ENCODE data around the gene RCOR2. TPM values are rescaled to one million over a fixed set of nuclear protein-coding genes. Genes with fewer than 3 reads are reported as not detected.
A peak's percentile ranks its signal among the peaks of the same experiment; 100 is the strongest.

The RCOR2 gene
- total RNA-seq, 8 experiments from 2014 or later, result 5.3 to 134 (median 30.2) TPM

DNA sequence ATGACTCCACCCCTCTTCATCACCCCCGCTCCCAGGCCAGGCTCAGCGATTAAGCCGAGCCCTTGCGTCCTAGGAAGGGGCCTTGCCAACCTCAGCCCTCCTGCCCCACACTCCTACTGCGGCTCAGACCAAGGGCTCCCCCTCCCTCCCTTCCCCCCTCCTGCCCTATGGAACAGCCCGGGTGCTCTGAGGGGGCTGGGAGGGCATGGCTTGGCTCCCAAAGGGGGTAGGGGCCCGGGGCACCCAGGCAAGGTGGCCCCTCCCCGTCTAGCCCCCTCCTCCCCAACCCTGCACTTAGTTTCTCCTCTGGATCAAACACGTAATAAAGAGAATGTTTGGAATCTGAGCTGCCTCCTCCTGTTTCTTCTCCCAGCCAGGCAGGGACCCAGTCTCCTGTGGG is 6.3 kb downstream of the RCOR2 start:
- WGBS, 10 experiments, result 42 to 80% (median 71%) methylated on average over 2 to 4 of the region's 9 CpGs; no CpG with 5 or more reads in 6 of the 10 experiments
- no peak for ATAC-seq (replicated peaks in 6 of 8)
- in situ Hi-C loops (cut with MboI; ENCODE audit: low pct_unique_long_range_greater_than_20kb in 2 of 9, low sequenced_read_pairs in 9 of 9, unreplicated experiment in 9 of 9), result no loop called here
- Histone ChIP-seq H3K4me1 (replicated peaks in 1 of 2) (peaks cover 58 to 69% of the 10 kb centered on the region in 2 donors), H3K4me3 (no peak overlapping the region), H3K27ac (peak overlapping the region; percentile 68 to 76)

DNA sequence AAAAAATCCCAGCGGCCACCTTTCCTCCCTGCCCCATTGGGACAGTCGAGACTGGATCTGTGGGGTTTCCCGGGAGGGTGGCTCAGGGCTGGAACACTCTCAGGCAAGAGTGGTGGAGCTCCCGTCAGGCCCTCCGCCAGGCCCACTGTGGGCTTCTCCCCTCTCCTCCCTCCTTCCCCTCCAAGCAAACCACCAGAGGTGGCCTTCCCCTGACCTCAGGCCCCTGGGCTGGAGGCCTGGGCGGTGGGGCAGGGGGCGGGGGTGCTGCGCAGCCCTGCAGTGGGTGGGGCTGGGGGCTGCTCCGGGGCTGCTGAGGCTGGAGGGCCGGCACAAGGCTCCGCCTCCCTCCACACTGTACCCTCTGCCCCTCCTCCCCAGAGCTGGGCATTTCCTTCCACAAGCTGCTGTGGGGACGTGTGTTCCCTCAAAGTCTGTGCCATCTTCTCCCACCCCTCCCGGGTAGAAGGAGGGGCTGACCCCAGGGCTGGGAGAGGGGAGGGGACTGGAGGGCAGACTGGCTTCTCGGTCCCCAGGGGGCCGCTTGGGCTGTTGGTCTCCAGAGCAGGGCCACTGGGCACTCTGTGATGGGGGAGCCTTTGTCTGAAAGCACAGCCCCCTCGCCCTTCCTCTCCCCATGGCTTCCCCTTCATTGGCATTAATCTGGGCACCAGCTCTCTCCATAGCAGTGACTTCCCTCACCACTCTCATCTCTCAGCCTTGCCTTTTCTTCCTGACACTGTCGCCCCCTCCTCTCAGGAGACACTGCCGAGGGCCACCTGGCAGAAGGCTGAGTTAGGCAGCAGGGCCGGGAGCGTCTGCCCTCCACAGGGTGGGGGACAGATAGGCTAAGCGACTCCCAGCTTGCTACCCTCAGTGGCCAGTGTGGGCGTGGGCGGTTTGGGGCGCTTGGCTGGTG is 7.1 kb downstream of the RCOR2 start:
- peak in 6 of 8 experiments; percentile 44 to 81 (median 75) for ATAC-seq (replicated peaks in 6 of 8)
- H3K4me1 ChIP-seq (replicated peaks in 1 of 2), result peaks cover 61 to 73% of the 10 kb centered on the region in 2 donors
- WGBS, 10 experiments, result 0 to 100% (median 72%) methylated on average over 1 to 9 of the region's 24 CpGs; no CpG with 5 or more reads in 4 of the 10 experiments

DNA sequence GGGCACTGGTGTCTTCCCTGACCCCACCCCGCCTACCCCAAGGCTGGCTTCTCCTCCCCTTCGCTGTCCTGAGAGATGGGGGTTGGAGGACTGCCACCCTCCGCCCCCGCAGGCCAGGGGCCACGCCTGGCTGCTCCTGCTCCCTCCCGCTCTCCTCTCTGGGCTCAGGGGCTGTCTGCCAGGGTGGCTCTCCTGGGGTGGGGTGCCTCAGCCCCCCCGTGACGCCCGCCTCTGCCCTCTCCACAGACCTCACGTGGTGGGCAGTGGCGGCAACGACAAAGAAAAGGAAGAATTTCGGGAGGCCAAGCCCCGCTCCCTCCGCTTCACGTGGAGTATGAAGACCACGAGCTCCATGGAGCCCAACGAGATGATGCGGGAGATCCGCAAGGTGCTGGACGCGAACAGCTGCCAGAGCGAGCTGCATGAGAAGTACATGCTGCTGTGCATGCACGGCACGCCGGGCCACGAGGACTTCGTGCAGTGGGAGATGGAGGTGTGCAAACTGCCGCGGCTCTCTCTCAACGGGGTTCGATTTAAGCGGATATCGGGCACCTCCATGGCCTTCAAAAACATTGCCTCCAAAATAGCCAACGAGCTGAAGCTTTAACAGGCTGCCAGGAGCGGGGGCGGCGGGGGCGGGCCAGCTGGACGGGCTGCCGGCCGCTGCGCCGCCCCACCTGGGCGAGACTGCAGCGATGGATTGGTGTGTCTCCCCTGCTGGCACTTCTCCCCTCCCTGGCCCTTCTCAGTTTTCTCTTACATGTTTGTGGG is 8.1 kb downstream of the RCOR2 start:
- in situ Hi-C loops (cut with MboI; ENCODE audit: low pct_unique_long_range_greater_than_20kb in 2 of 9, low sequenced_read_pairs in 9 of 9, unreplicated experiment in 9 of 9), result no loop called here
- peak in 2 of 8 experiments; percentile 10 to 14 for ATAC-seq (replicated peaks in 6 of 8)
- H3K27ac ChIP-seq, result peak overlapping the region; percentile 65 to 76
- H3K4me3 ChIP-seq, result no peak overlapping the region
- 0 to 95% (median 58%) methylated on average over 1 to 4 of the region's 46 CpGs; no CpG with 5 or more reads in 7 of the 10 experiments for WGBS, 10 experiments
- H3K4me1 ChIP-seq (replicated peaks in 1 of 2), result peaks cover 58 to 75% of the 10 kb centered on the region in 2 donors

More for the DNA sequence above, 7.1 kb downstream of the RCOR2 start:
- in situ Hi-C loops (cut with MboI; ENCODE audit: low pct_unique_long_range_greater_than_20kb in 2 of 9, low sequenced_read_pairs in 9 of 9, unreplicated experiment in 9 of 9), result no loop called here
- no peak overlapping the region for H3K4me3 ChIP-seq
- peak overlapping the region; percentile 65 to 76 for H3K27ac ChIP-seq

DNA sequence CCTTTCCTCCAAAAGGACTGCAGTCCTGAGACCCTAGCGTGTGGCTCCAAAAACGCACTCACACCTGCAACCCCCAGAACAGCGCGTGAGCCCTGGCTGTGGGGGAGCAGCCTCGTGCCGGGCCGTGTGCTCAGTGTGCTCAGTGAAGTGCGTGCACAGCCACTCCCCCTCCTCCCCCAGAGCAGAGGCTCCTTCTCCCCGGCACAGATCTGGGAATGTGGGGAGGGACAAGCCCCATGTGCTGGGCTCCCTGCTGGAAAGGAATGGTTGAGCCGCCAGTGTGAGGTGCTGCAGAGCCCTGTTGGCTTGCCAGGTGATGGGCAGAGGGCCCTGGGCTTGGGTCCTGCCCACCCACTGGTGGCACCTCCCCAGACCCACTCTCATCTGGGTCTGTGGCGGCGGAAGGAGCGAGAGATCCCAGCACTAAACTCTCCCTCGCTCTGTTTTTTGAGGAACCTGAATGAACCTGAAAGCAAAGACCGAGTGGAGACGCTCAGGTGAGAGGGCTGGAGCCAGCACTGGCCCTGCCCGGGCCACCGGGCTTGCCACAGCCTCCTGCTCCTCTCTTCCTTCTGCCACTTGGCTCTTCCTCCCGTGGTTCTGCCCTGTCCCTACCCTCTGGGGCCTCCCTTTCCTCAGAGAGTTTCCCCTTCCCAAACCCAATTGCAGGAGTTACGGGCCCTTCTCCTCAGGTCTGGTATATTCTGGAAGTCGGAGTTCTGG is 9.0 kb downstream of the RCOR2 start:
- peak overlapping the region in 1 of 2 donors; percentile 76 for H3K27ac ChIP-seq
- in situ Hi-C loops (cut with MboI; ENCODE audit: low pct_unique_long_range_greater_than_20kb in 2 of 9, low sequenced_read_pairs in 9 of 9, unreplicated experiment in 9 of 9), result no loop called here
- H3K4me1 ChIP-seq (replicated peaks in 1 of 2), result peaks cover 58 to 75% of the 10 kb centered on the region in 2 donors
- H3K4me3 ChIP-seq, result no peak overlapping the region
- peak in 6 of 8 experiments; percentile 10 to 46 (median 32) for ATAC-seq (replicated peaks in 6 of 8)
- 60 to 100% (median 82%) methylated on average over 1 to 6 of the region's 21 CpGs; no CpG with 5 or more reads in 5 of the 10 experiments for WGBS, 10 experiments

DNA sequence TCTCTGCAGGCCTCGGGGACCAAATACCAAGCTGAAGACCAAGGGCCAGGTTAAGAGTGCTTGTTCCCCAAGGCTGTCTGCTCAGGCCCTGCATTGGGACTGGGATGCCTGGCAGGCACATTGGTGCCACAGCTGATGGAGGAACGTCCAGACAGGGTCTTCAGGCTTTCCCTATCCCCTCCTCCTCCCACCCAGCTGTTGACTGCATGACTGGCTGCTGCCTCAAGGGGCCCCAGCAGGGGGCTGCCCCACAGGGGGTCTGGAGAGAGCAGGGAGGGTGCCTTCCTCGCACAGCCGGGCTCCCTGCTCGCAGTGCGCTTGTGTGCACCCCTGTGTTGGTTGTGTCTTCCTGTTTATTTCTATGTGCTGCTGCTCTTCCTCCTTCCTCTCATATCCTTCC is 9.9 kb downstream of the RCOR2 start:
- 50 to 71% methylated on average over 2 to 6 of the region's 6 CpGs; no CpG with 5 or more reads in 8 of the 10 experiments for WGBS, 10 experiments
- H3K27ac ChIP-seq, result peak overlapping the region in 1 of 2 donors; percentile 43
- in situ Hi-C loops (cut with MboI; ENCODE audit: low pct_unique_long_range_greater_than_20kb in 2 of 9, low sequenced_read_pairs in 9 of 9, unreplicated experiment in 9 of 9), result no loop called here
- peaks cover 58 to 72% of the 10 kb centered on the region in 2 donors for H3K4me1 ChIP-seq (replicated peaks in 1 of 2)
- ATAC-seq (replicated peaks in 6 of 8), result peak in 1 of 8 experiments; percentile 5
- no peak overlapping the region for H3K4me3 ChIP-seq

DNA sequence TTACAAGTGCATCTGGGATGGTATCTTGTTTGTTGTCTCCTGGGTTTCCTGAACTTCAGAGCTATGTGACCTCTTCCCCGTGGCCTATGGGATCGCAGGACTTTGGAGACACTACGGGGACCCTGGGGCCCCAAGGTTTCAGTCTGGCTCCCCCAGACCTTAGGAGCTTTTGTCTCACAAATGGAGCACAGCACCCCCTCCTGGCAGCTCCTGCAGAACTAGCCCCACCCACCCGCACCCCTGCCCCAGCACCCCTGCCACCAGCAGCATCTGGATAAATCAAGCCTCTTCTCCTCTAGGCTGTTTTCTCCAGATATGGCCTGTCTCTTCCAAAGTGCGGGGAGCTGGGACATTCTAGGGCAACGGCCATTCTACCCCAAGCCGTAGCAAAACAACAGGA is 10.4 kb downstream of the RCOR2 start:
- in situ Hi-C loops (cut with MboI; ENCODE audit: low pct_unique_long_range_greater_than_20kb in 2 of 9, low sequenced_read_pairs in 9 of 9, unreplicated experiment in 9 of 9), result no loop called here

DNA sequence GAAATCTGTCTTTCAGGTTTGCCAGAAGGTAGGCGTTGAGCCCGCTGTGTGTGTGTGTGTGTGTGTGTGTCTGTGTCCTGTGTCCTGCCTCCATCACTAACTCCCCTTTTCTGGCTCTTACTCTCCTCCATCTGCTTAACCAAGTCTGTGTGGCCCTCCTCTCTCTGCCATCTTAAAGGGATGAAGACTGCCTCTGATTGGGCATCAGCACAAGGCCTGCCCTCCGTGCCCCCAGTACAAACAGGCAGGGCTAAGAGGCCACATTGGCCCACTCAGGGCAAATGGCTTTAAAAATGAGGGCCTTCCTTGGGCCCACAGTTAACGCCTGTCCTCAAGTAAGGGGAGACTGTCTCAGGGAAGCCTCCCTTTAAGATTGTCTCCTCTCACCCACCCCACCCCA is 10.9 kb downstream of the RCOR2 start:
- H3K27ac ChIP-seq, result peak overlapping the region in 1 of 2 donors; percentile 46
- in situ Hi-C loops (cut with MboI; ENCODE audit: low pct_unique_long_range_greater_than_20kb in 2 of 9, low sequenced_read_pairs in 9 of 9, unreplicated experiment in 9 of 9), result no loop called here
- ATAC-seq (replicated peaks in 6 of 8), result no peak

More for the DNA sequence above, 10.4 kb downstream of the RCOR2 start:
- peak in 1 of 8 experiments; percentile 24 for ATAC-seq (replicated peaks in 6 of 8)
- 40 to 100% (median 100%) methylated on average over 1 to 2 of the region's 7 CpGs; no CpG with 5 or more reads in 7 of the 10 experiments for WGBS, 10 experiments
- H3K27ac ChIP-seq, result peak overlapping the region in 1 of 2 donors; percentile 43
- no peak overlapping the region for H3K4me3 ChIP-seq
- H3K4me1 ChIP-seq (replicated peaks in 1 of 2), result peaks cover 58 to 71% of the 10 kb centered on the region in 2 donors

DNA sequence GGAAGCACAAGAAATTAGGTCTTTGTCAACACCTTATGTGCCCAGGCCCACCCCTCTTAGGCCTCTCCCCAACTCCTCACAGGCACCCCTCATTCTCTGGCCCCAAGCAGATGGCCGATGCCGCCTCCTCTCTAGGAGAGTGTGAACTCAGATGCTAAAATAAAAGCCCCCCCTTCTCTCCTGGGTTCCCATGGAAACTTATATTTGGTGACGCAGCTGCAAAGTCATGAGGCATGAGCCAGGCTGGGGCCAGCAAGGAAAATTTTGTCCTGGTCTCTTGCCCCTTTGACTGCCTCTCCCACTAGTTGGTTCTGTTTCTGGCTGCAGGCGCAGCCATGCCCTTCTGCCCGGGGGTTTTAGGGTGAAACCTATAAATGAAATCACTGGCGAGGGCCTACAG is 11.8 kb downstream of the RCOR2 start:
- Histone ChIP-seq H3K27ac (peak overlapping the region in 1 of 2 donors; percentile 21), H3K4me3 (no peak overlapping the region), H3K4me1 (replicated peaks in 1 of 2) (peaks cover 45 to 57% of the 10 kb centered on the region in 2 donors)
- ATAC-seq (replicated peaks in 6 of 8), result peak in 1 of 8 experiments; percentile 5
- in situ Hi-C loops (cut with MboI; ENCODE audit: low pct_unique_long_range_greater_than_20kb in 2 of 9, low sequenced_read_pairs in 9 of 9, unreplicated experiment in 9 of 9), result no loop called here
- WGBS, 10 experiments, result 59 to 83% (median 80%) methylated on average over 2 to 5 of the region's 6 CpGs; no CpG with 5 or more reads in 7 of the 10 experiments

More for the DNA sequence above, 10.9 kb downstream of the RCOR2 start:
- Histone ChIP-seq H3K4me3 (no peak overlapping the region), H3K4me1 (replicated peaks in 1 of 2) (peaks cover 54 to 66% of the 10 kb centered on the region in 2 donors)
- 45 to 100% (median 89%) methylated on average over 1 to 3 of the region's 4 CpGs; no CpG with 5 or more reads in 3 of the 10 experiments for WGBS, 10 experiments

DNA sequence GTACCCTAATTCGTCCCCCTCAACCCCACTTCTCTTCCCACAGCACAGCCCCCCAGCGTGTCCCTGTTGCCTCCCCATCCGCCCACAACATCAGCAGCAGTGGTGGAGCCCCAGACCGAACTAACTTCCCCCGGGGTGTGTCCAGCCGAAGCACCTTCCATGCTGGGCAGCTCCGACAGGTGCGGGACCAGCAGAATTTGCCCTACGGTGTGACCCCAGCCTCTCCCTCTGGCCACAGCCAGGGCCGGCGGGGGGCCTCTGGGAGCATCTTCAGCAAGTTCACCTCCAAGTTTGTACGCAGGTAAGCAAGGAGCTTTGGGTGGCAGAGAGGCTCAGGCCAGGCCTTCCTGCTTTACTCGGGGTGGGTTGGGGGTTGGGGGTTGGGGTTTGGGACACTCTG is 12.2 kb downstream of the RCOR2 start:
- in situ Hi-C loops (cut with MboI; ENCODE audit: low pct_unique_long_range_greater_than_20kb in 2 of 9, low sequenced_read_pairs in 9 of 9, unreplicated experiment in 9 of 9), result no loop called here
- Histone ChIP-seq H3K27ac (peak overlapping the region in 1 of 2 donors; percentile 21), H3K4me1 (replicated peaks in 1 of 2) (peaks cover 41 to 53% of the 10 kb centered on the region in 2 donors), H3K4me3 (no peak overlapping the region)
- no CpG with 5 or more reads among the region's 13 CpGs for WGBS, 10 experiments
- ATAC-seq (replicated peaks in 6 of 8), result no peak

DNA sequence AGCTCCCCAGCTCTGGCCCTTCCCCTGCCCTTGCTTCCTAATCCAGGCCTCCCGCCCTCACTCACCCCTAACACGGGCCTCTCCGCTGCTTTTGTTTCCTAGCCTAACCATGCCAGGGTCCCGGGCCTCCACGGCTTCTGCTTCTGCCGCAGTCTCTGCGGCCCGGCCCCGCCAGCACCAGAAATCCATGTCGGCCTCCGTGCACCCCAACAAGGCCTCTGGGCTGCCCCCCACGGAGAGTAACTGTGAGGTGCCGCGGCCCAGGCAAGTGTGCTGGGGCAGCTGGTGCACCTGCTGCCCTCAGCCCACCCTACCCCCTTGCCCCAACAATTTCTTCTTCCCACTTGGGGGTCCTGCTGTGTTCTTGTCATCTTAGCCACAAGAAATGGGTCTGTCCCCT is 13.1 kb downstream of the RCOR2 start:
- peaks cover 32 to 44% of the 10 kb centered on the region in 2 donors for H3K4me1 ChIP-seq (replicated peaks in 1 of 2)
- no peak for ATAC-seq (replicated peaks in 6 of 8)
- in situ Hi-C loops (cut with MboI; ENCODE audit: low pct_unique_long_range_greater_than_20kb in 2 of 9, low sequenced_read_pairs in 9 of 9, unreplicated experiment in 9 of 9), result no loop called here
- H3K4me3 ChIP-seq, result no peak overlapping the region
- H3K27ac ChIP-seq, result no peak overlapping the region
- 90 to 100% (median 98%) methylated on average over 2 to 8 of the region's 14 CpGs; no CpG with 5 or more reads in 7 of the 10 experiments for WGBS, 10 experiments

DNA sequence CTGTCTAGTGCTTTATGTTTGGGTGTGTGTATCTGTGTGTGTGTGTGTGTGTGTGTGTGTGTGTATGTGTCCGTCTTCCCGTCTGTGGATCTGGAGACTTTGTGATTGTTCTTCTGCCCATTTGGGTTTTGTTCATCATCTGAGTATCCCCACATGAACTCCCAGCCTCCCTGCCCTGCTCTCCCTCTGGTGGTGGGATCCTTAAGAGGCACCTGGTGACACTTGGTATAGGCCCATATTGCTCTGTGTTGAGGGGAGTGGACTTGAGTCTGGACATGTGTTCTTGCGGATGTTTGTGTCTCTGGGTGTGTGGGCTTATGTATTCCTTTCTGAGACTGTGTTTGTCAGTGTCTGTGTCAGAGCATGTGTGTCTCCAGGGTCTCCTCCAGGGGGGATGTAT is 15.3 kb downstream of the RCOR2 start:
- Histone ChIP-seq H3K27ac (no peak overlapping the region), H3K4me3 (no peak overlapping the region), H3K4me1 (replicated peaks in 1 of 2) (peaks cover 12 to 22% of the 10 kb centered on the region in 2 donors)
- in situ Hi-C loops (cut with MboI; ENCODE audit: low pct_unique_long_range_greater_than_20kb in 2 of 9, low sequenced_read_pairs in 9 of 9, unreplicated experiment in 9 of 9), result no loop called here
- ATAC-seq (replicated peaks in 6 of 8), result peak in 1 of 8 experiments; percentile 56
- 80 to 83% methylated on average over 1 of the region's 3 CpGs; no CpG with 5 or more reads in 8 of the 10 experiments for WGBS, 10 experiments

DNA sequence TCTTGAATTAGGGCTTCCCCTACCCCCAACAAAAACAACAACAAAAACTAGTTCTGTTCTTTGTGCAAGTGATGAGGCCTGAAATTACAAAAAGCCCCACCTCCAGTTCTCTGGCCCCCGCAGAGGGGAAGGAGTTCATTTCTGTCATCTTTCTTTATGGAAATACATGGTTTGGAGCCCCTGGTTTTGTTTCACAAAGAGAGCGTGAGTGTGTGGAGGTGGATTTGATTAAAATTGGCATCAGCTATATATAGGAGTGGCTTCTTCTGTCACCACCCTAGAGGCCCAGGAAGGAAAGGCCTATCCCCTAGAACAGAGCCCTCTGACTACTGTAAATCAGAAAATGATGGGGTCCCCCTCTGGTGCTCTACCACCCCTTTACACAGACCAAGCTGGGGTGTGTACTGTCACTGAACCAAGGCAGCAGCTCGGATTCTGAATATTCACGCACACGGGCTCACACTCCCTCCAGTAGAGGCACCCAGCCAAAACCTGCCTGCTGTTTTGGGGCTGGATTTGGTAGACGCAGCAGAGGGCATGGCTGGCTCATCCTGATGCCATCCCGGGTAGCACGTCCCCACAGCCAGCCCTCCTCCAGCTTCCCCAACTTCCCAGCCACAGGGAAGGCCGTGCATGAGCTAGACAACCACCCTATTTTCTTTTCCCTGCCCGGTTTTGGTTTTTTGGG is 19.4 kb downstream of the RCOR2 start:
- WGBS, 10 experiments, result 27 to 100% (median 87%) methylated on average over 1 to 10 of the region's 10 CpGs; no CpG with 5 or more reads in 2 of the 10 experiments
- in situ Hi-C loops (cut with MboI; ENCODE audit: low pct_unique_long_range_greater_than_20kb in 2 of 9, low sequenced_read_pairs in 9 of 9, unreplicated experiment in 9 of 9), result no loop called here
- no peaks in the 10 kb centered on the region for H3K4me1 ChIP-seq (replicated peaks in 1 of 2)
- H3K4me3 ChIP-seq, result no peak overlapping the region
- no peak overlapping the region for H3K27ac ChIP-seq
- peak in 3 of 8 experiments; percentile 74 to 96 (median 91) for ATAC-seq (replicated peaks in 6 of 8)
